GM21737 (cell line): ENCODE measurements around the gene GAS6.
"Not testable (repeated sequence)": the region's sequence is repeated elsewhere in the genome, so short reads cannot be mapped to it uniquely, and the experiment has no call there.

Source experiments
- ATAC-seq: cut with Tn5 transposase; IDR thresholded peaks from one replicate; pipeline ENCODE4 v1.9.1; 2021; ENCODE audit warnings: mild to moderate bottlenecking, moderate library complexity; ENCODE audit not compliant: unreplicated experiment

The GAS6 gene

GRCh38 chr13:113811081-113811928, 52.6 kb downstream of the GAS6 start:
- no peak for ATAC-seq

GRCh38 chr13:113810640-113811039, 53.2 kb downstream of the GAS6 start:
- no peak for ATAC-seq

- no peak for ATAC-seq
These were observed 53.9 kb downstream of the GAS6 start for GRCh38 chr13:113809934-113810333.

GRCh38 chr13:113808058-113808834, 55.6 kb downstream of the GAS6 start:
- no peak for ATAC-seq

GRCh38 chr13:113806526-113806925, 57.4 kb downstream of the GAS6 start:
- ATAC-seq, result no peak

- ATAC-seq, result no peak
These were observed 57.8 kb downstream of the GAS6 start for GRCh38 chr13:113806104-113806471.

GRCh38 chr13:113805431-113806103, 58.3 kb downstream of the GAS6 start:
- no peak for ATAC-seq

GRCh38 chr13:113804703-113805430, 59.0 kb downstream of the GAS6 start:
- no peak for ATAC-seq

- ATAC-seq, result no peak
These were observed 59.7 kb downstream of the GAS6 start for GRCh38 chr13:113804017-113804702.

- no peak for ATAC-seq
These were observed 60.4 kb downstream of the GAS6 start for GRCh38 chr13:113803409-113804016.

- ATAC-seq, result no peak
These were observed 61.1 kb downstream of the GAS6 start for GRCh38 chr13:113802761-113803160.

- ATAC-seq, result no peak
These were observed 61.8 kb downstream of the GAS6 start for GRCh38 chr13:113802090-113802531.

GRCh38 chr13:113801289-113801961, 62.5 kb downstream of the GAS6 start:
- ATAC-seq, result no peak

GRCh38 chr13:113800576-113800926, 63.3 kb downstream of the GAS6 start:
- no peak for ATAC-seq

- ATAC-seq, result no peak
These were observed 65.6 kb downstream of the GAS6 start for GRCh38 chr13:113798200-113798811.

- no peak for ATAC-seq
These were observed 66.8 kb downstream of the GAS6 start for GRCh38 chr13:113796964-113797676.

GRCh38 chr13:113796211-113796963, 67.5 kb downstream of the GAS6 start:
- no peak for ATAC-seq

GRCh38 chr13:113795362-113795761, 68.5 kb downstream of the GAS6 start:
- not testable (repeated sequence) for ATAC-seq
